HCT116 (cell line): Measurements from ENCODE around the gene COL4A1. TPM values are rescaled to one million over a fixed set of nuclear protein-coding genes. Genes with fewer than 3 reads are reported as not detected.

ENCODE experiments used
- ATAC-seq: fragments of 200-7000 bp; cut with Tn5 transposase; 2 replicates; pipeline ENCODE4 v1.9.1; 2020; ENCODE audit warnings: mild to moderate bottlenecking, moderate library complexity
- BruUV-seq: library from RNA; stranded (reverse); fragments of 400-500 nt; replicated peaks from 2 replicates; lab custom pipeline; 2021; lab: Mats Ljungman, UMichigan
- CTCF ChIA-PET: fragments of 300-600 bp; sonication (Branson Sonifier 250); formaldehyde crosslinking; loops from one replicate; lab custom pipeline; 2021; ENCODE audit warnings: antibody characterized with exemption; lab: Charles Lee
- POLR2A ChIA-PET: fragments of 300-600, 350-600 bp; sonication (Branson Sonifier 250); formaldehyde crosslinking; loops from one replicate; lab custom pipeline; 2021; ENCODE audit warnings: antibody characterized with exemption; lab: Charles Lee
- RAD21 ChIA-PET, 2 experiments: fragments of 300-600 bp; sonication (Branson Sonifier 250); formaldehyde crosslinking; loops; one replicate each; lab custom pipeline; 2023; ENCODE audit warnings: low total read pairs in 2 of 2; ENCODE audit not compliant: uncharacterized antibody in 2 of 2, unreplicated experiment in 2 of 2, low non-redundant PET in 1 of 2; lab: Charles Lee
- DNase-seq: peaks from one replicate; pipeline ENCODE4 v3.0.0-alpha.2; 2010; ENCODE audit warnings: low read depth, low spot score
- H2AFZ ChIP-seq: fragments of 200-600 bp; shearing (Covaris generic), sonication (generic); 2 replicates; pipeline ENCODE4 v1.6.1; 2017; ENCODE audit warnings: low read depth, mixed run types, mixed read lengths, antibody characterized with exemption, low read length; ENCODE audit not compliant: poor library complexity, severe bottlenecking
- H3K27ac ChIP-seq: 2 replicates; pipeline ENCODE4 v1.5.1; 2012; ENCODE audit warnings: low read depth, low read length
- H3K27me3 ChIP-seq: fragments of 200-600 bp; sonication (generic); 2 replicates; pipeline ENCODE4 v1.6.1; 2016; ENCODE audit warnings: mixed run types, low read length, mixed read lengths; ENCODE audit not compliant: insufficient read depth
- H3K36me3 ChIP-seq, 2 experiments: fragments of 200-500 bp in 1 of 2; fragments of 200-600 bp in 1 of 2; sonication (Bioruptor generic) in 1 of 2; sonication (generic) in 1 of 2; 2 replicates each; pipeline versions ENCODE4 v1.5.1 to v1.6.1; 2014 to 2016; ENCODE audit warnings: low read length in 2 of 2, inconsistent platforms in 1 of 2, mixed read lengths in 1 of 2, mixed run types in 1 of 2; ENCODE audit not compliant: insufficient read depth in 2 of 2, control insufficient read depth in 1 of 2
- H3K4me1 ChIP-seq, 2 experiments: fragments of 200-600 bp in 1 of 2; sonication (generic) in 1 of 2; 2 replicates each; pipeline versions ENCODE4 v1.5.1 to v1.6.1; 2012 to 2017; ENCODE audit warnings: low read length in 2 of 2, inconsistent platforms in 1 of 2, mild to moderate bottlenecking in 1 of 2, mixed read lengths in 1 of 2, mixed run types in 1 of 2, moderate library complexity in 1 of 2; ENCODE audit not compliant: insufficient read depth in 2 of 2, control insufficient read depth in 1 of 2
- H3K4me2 ChIP-seq: fragments of 200-600 bp; sonication (generic); 2 replicates; pipeline ENCODE4 v1.6.1; 2017; ENCODE audit warnings: mixed run types, low read length, mixed read lengths
- H3K4me3 ChIP-seq, 2 experiments: fragments of 200-600 bp in 1 of 2; sonication (generic) in 1 of 2; replicated peaks in 1 of 2; 2 replicates each; pipeline ENCODE4 v1.5.1; 2011 to 2016; ENCODE audit warnings: low read length in 2 of 2, control low read depth in 1 of 2, low read depth in 1 of 2, mild to moderate bottlenecking in 1 of 2, mixed read lengths in 1 of 2, mixed run types in 1 of 2
- H3K79me2 ChIP-seq: fragments of 200-600 bp; sonication (generic); 2 replicates; pipeline ENCODE4 v1.6.1; 2017; ENCODE audit warnings: mild to moderate bottlenecking, mixed run types, low read length, moderate library complexity, mixed read lengths; ENCODE audit not compliant: insufficient read depth
- H3K9ac ChIP-seq: fragments of 200-600 bp; sonication (generic); 2 replicates; pipeline ENCODE4 v1.6.1; 2016; ENCODE audit warnings: low read length, mixed read lengths
- H3K9me2 ChIP-seq: fragments of 200-600 bp; sonication (generic), shearing (Covaris generic); 2 replicates; pipeline ENCODE4 v1.6.1; 2017; ENCODE audit warnings: mixed run types, mild to moderate bottlenecking, moderate library complexity; ENCODE audit not compliant: insufficient read depth
- H3K9me3 ChIP-seq, 2 experiments: fragments of 200-500 bp in 1 of 2; fragments of 200-600 bp in 1 of 2; sonication (Bioruptor generic) in 1 of 2; sonication (generic) in 1 of 2; 2 replicates each; pipeline ENCODE4 v1.6.1; 2014 to 2017; ENCODE audit warnings: low read length in 2 of 2, mixed read lengths in 2 of 2, inconsistent platforms in 1 of 2, low read depth in 1 of 2, mild to moderate bottlenecking in 1 of 2, mixed run types in 1 of 2, moderate library complexity in 1 of 2; ENCODE audit not compliant: control insufficient read depth in 1 of 2, insufficient read depth in 1 of 2
- H4K20me1 ChIP-seq: fragments of 200-600 bp; sonication (generic), shearing (Covaris generic); 2 replicates; pipeline ENCODE4 v1.6.1; 2017; ENCODE audit warnings: mixed run types, mild to moderate bottlenecking, moderate library complexity; ENCODE audit not compliant: insufficient read depth
- CEBPB ChIP-seq: IDR thresholded peaks from 2 replicates; pipeline ENCODE4 v1.6.1; 2012; ENCODE audit warnings: low read depth
- CTCF ChIP-seq, 3 experiments: fragments of 200-600 bp in 1 of 3; sonication (generic) in 1 of 3; IDR thresholded peaks in 2 of 3; conservative IDR thresholded peaks in 1 of 3; 2 replicates each; pipeline ENCODE4 v1.5.1; 2012 to 2017; ENCODE audit warnings: low read depth in 2 of 3, low read length in 2 of 3, antibody characterized with exemption in 1 of 3, borderline replicate concordance in 1 of 3, control low read depth in 1 of 3, mild to moderate bottlenecking in 1 of 3, mixed read lengths in 1 of 3, mixed run types in 1 of 3, moderate library complexity in 1 of 3; ENCODE audit not compliant: insufficient read depth in 1 of 3
- EGR1 ChIP-seq: IDR thresholded peaks from 2 replicates; pipeline ENCODE4 v1.6.1; 2012; ENCODE audit warnings: low read depth
- ELF1 ChIP-seq: IDR thresholded peaks from 2 replicates; pipeline ENCODE4 v1.6.1; 2012; ENCODE audit warnings: low read depth, borderline replicate concordance
- EZH2 ChIP-seq: fragments of 200-600 bp; sonication (generic); IDR thresholded peaks from 2 replicates; pipeline ENCODE4 v1.6.1; 2017; ENCODE audit warnings: antibody characterized with exemption, mixed run types
- FOSL1 ChIP-seq: IDR thresholded peaks from 2 replicates; pipeline ENCODE4 v1.6.1; 2012; ENCODE audit warnings: low read depth
- JUND ChIP-seq: IDR thresholded peaks from 2 replicates; pipeline ENCODE4 v1.6.1; 2012
- MAX ChIP-seq: IDR thresholded peaks from 2 replicates; pipeline ENCODE4 v1.6.1; 2012
- POLR2AphosphoS5 ChIP-seq: IDR thresholded peaks from 2 replicates; pipeline ENCODE4 v1.6.1; 2011; ENCODE audit warnings: mild to moderate bottlenecking, low read depth, low read length, moderate library complexity
- RAD21 ChIP-seq: IDR thresholded peaks from 2 replicates; pipeline ENCODE4 v1.6.1; 2012; ENCODE audit warnings: low read depth, mild to moderate bottlenecking
- SIN3A ChIP-seq: IDR thresholded peaks from 2 replicates; pipeline ENCODE4 v1.6.1; 2012; ENCODE audit warnings: low read depth
- SP1 ChIP-seq: IDR thresholded peaks from 2 replicates; pipeline ENCODE4 v1.6.1; 2012; ENCODE audit warnings: low read depth
- SRF ChIP-seq: IDR thresholded peaks from 2 replicates; pipeline ENCODE4 v1.6.1; 2012; ENCODE audit warnings: low read depth
- YY1 ChIP-seq: IDR thresholded peaks from 2 replicates; pipeline ENCODE4 v1.6.1; 2011; ENCODE audit warnings: low read length, low read depth, moderate library complexity, mild to moderate bottlenecking; ENCODE audit not compliant: insufficient replicate concordance; ENCODE audit errors: extremely low read depth
- ZNF274 ChIP-seq: fragments of 200-500 bp; sonication (Bioruptor generic); IDR thresholded peaks from 2 replicates; pipeline ENCODE4 v1.6.1; 2014; ENCODE audit warnings: mild to moderate bottlenecking, low read depth, low read length, inconsistent platforms
- intact Hi-C: fragments of 100-400 bp; cut with micrococcal nuclease; formaldehyde crosslinking; loops from 2 replicates; pipeline ENCODE4 v1.10.0; 2022
- total RNA-seq: library from RNA; stranded (reverse); gene quantifications from one replicate; pipeline ENCODE4 v1.2.1, GENCODE V29; 2021; ENCODE audit not compliant: unreplicated experiment
- TF ChIP-seq, protein P1 (sequence below): IDR thresholded peaks from 2 replicates; pipeline ENCODE4 v1.6.1; 2012
- TF ChIP-seq, protein P2 (sequence below): IDR thresholded peaks from 2 replicates; pipeline ENCODE4 v1.6.1; 2012; ENCODE audit warnings: low read depth

Gene COL4A1
- total RNA-seq, 1 experiment from 2014 or later: 0.57 TPM

GRCh38 chr13:110246530-110246929 is 60.4 kb downstream of the COL4A1 start:
- intact Hi-C loops: no loop called here
- H3K27ac ChIP-seq: no peak overlapping the region
- no peaks in the 10 kb centered on the region for H3K9me2 ChIP-seq
- H3K4me3 ChIP-seq: no peak overlapping the region
- BruUV-seq: no TSS peak
- DNase-seq: no peak
- no peaks in the 10 kb centered on the region for H3K9me3 ChIP-seq
- H3K9ac ChIP-seq: no peak overlapping the region
- ChIA-PET RAD21 (no interaction called here), CTCF (no interaction called here), POLR2A (no interaction called here)
- ATAC-seq: no peak
- no peaks in the 10 kb centered on the region for H3K4me1 ChIP-seq
- H4K20me1 ChIP-seq: no peaks in the 10 kb centered on the region
- H3K4me2 ChIP-seq: no peak overlapping the region
- no peak overlapping the region for H2AFZ ChIP-seq
- TF ChIP-seq ELF1: no peak
- H3K27me3 ChIP-seq: no peaks in the 10 kb centered on the region
- H3K79me2 ChIP-seq: no peaks in the 10 kb centered on the region
- H3K36me3 ChIP-seq: no peaks in the 10 kb centered on the region

DNA sequence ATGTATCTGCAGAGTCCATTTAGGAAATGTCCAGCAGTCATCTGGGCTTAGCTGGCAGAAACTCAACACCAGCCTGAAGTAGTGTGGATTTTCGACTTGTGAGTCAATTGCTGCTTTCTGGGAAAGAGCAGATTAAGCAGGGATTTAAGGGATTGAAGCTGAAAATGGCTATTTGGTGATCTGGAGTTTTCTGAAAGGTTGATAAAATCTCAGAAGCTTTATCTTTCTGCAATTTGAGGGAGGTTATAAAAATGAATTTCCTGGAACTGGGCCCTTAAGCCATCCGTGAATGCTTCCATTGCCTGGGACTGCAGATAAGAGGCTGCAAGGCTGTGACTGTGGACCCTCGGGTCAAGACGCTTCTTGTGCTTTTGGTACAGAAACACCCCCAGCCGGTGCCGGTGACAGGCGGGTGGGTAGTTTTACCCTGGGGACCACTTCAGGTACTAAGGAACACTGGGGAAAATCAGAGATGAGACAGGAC is 61.5 kb downstream of the COL4A1 start:
- no peak overlapping the region for H2AFZ ChIP-seq
- ChIA-PET CTCF (no interaction called here), POLR2A (no interaction called here), RAD21 (no interaction called here)
- H4K20me1 ChIP-seq: no peaks in the 10 kb centered on the region
- H3K4me1 ChIP-seq: no peaks in the 10 kb centered on the region
- no peaks in the 10 kb centered on the region for H3K9me3 ChIP-seq
- H3K9me2 ChIP-seq: no peaks in the 10 kb centered on the region
- no peaks in the 10 kb centered on the region for H3K27me3 ChIP-seq
- intact Hi-C loops: no loop called here
- no peak overlapping the region for H3K4me3 ChIP-seq
- no peak overlapping the region for H3K4me2 ChIP-seq
- no peaks in the 10 kb centered on the region for H3K36me3 ChIP-seq
- ATAC-seq (no peak), DNase-seq (no peak)
- no TSS peak for BruUV-seq
- TF ChIP-seq SIN3A (no peak), RAD21 (no peak), SP1 (no peak), MAX (no peak), CTCF (IDR thresholded peaks at IDR 0.05 in 2 of 3, conservative IDR thresholded peaks at IDR 0.05 in 1 of 3; ENCODE audit: borderline replicate concordance in 1 of 3, insufficient read depth in 1 of 3, low read depth in 2 of 3, low read length in 2 of 3) (no peak), JUND (no peak), FOSL1 (no peak), CEBPB (no peak), YY1 (no peak), SRF (no peak), EGR1 (no peak), EZH2 (no peak), POLR2AphosphoS5 (no peak), ZNF274 (no peak)
- TF ChIP-seq, protein P1, sequence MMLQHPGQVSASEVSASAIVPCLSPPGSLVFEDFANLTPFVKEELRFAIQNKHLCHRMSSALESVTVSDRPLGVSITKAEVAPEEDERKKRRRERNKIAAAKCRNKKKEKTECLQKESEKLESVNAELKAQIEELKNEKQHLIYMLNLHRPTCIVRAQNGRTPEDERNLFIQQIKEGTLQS: no peak
- TF ChIP-seq, protein P2, sequence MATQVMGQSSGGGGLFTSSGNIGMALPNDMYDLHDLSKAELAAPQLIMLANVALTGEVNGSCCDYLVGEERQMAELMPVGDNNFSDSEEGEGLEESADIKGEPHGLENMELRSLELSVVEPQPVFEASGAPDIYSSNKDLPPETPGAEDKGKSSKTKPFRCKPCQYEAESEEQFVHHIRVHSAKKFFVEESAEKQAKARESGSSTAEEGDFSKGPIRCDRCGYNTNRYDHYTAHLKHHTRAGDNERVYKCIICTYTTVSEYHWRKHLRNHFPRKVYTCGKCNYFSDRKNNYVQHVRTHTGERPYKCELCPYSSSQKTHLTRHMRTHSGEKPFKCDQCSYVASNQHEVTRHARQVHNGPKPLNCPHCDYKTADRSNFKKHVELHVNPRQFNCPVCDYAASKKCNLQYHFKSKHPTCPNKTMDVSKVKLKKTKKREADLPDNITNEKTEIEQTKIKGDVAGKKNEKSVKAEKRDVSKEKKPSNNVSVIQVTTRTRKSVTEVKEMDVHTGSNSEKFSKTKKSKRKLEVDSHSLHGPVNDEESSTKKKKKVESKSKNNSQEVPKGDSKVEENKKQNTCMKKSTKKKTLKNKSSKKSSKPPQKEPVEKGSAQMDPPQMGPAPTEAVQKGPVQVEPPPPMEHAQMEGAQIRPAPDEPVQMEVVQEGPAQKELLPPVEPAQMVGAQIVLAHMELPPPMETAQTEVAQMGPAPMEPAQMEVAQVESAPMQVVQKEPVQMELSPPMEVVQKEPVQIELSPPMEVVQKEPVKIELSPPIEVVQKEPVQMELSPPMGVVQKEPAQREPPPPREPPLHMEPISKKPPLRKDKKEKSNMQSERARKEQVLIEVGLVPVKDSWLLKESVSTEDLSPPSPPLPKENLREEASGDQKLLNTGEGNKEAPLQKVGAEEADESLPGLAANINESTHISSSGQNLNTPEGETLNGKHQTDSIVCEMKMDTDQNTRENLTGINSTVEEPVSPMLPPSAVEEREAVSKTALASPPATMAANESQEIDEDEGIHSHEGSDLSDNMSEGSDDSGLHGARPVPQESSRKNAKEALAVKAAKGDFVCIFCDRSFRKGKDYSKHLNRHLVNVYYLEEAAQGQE: no peak
- H3K27ac ChIP-seq: no peak overlapping the region
- no peak overlapping the region for H3K9ac ChIP-seq
- no peaks in the 10 kb centered on the region for H3K79me2 ChIP-seq
